Measurements from ENCODE around the gene DARS1.

GRCh38 chr2:136001131-136001530 is 15.7 kb upstream of the DARS1 start:
- TF ChIP-seq POLR2AphosphoS5 (IDR thresholded peaks at IDR 0.05; ENCODE audit: low read depth, low read length) (no peak), JUND (IDR thresholded peaks at IDR 0.05) (no peak), RAD21 (IDR thresholded peaks at IDR 0.05; ENCODE audit: low read length) (no peak), CTCF (IDR thresholded peaks at IDR 0.05) (no peak), TAF1 (IDR thresholded peaks at IDR 0.05; ENCODE audit: borderline replicate concordance, low read depth, low read length) (no peak)

Measured in SK-N-SH (cell line).